Measurements from ENCODE around the gene SDF4.

The SDF4 gene

DNA sequence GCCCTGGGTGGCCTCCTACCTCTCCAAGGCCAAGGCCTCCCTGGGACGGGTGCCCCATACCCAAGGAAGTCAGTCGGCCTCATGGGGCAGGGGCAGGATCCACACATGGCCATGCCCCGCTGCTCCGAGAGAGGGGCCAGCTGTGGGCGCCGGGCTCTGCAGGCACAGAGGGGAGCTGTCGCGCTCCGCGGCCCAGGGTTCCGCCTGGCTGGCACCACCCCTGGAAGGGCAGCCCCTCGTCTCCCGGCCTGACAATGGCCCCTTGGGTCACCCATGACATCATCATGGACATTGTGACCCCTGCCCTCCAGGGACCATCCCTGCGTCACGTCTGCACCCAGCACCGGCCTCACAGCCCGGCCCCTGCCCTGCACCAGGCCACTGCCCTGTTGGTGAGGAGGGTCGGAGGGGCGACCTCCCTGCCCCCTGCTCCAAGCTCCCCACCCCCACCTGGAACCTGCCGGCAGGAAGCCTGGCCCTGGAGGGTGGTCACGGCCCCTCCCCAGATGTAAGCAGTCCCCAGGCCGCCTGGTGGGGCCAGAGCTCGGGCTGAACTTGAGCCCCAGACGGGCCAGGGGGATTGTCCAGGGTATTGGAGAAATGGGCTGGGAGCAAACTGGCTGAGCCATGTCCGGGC is 52.3 kb downstream of the SDF4 start:
- no peak for ATAC-seq (ENCODE audit: insufficient read depth, low read depth)
- no peaks in the 10 kb centered on the region; the same call in 1 of the 2 replicates for H4K20me1 ChIP-seq (ENCODE audit: insufficient read depth, low read length)
- H3K4me2 ChIP-seq (ENCODE audit: insufficient read depth, low read length) = no peak overlapping the region

DNA sequence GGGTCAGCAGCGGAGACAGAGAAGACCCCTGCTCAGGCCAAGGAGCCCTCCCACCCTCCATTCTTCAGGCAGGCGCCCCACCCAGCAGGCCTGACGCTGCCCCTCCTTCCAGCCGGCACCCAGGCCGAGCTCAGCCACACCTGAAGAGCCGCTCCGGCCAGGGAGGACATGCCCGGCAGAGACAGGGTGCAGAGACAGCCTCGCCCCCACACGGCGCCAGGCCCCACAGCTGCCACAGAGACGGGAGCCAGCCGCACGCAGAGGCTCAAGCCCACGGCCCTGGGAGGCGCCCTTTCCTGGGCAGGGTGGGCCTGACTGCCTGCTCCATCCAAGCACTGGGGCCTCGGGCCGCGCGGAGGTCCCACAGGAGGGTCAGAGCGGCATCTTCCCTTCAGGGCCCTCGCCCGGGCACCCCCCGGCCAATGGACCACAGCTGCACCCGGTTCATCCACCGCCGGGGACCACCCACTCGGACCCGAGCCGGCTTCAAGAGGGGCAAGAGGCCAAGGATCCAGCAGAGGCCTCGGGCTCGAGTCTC is 52.9 kb downstream of the SDF4 start:
- H3K36me3 ChIP-seq (ENCODE audit: insufficient read depth, low read length) = no peaks in the 10 kb centered on the region
- no peak overlapping the region for H3K4me3 ChIP-seq (ENCODE audit: low read depth in 1 of 2, low read length in 2 of 2)
- TF ChIP-seq EZH2 (IDR thresholded peaks at IDR 0.05; ENCODE audit: borderline replicate concordance, low read depth, low read length, severe bottlenecking) (no peak), CTCF (IDR thresholded peaks at IDR 0.05; ENCODE audit: borderline replicate concordance, extremely low read depth, low read length, poor library complexity, severe bottlenecking) (no peak)
- H3K27me3 ChIP-seq (ENCODE audit: insufficient read depth, low read length, poor library complexity) = no peaks in the 10 kb centered on the region
- no peaks in the 10 kb centered on the region for H3K9me3 ChIP-seq (ENCODE audit: insufficient read depth, low read length, severe bottlenecking)
- no peak for DNase-seq
- H2AFZ ChIP-seq (ENCODE audit: low read depth, low read length) = no peak overlapping the region
- no peaks in the 10 kb centered on the region; the same call in 1 of the 2 replicates for H4K20me1 ChIP-seq (ENCODE audit: insufficient read depth, low read length)
- H3K9ac ChIP-seq (ENCODE audit: low read depth, low read length) = no peak overlapping the region
- ATAC-seq (ENCODE audit: insufficient read depth, low read depth) = no peak
- H3K27ac ChIP-seq (ENCODE audit: low read length) = no peak overlapping the region
- H3K79me2 ChIP-seq (ENCODE audit: insufficient read depth, low read length) = no peaks in the 10 kb centered on the region
- H3K4me2 ChIP-seq (ENCODE audit: insufficient read depth, low read length) = no peak overlapping the region
- H3K4me1 ChIP-seq (ENCODE audit: insufficient read depth, low read length) = no peaks in the 10 kb centered on the region

More for the DNA sequence above, 52.3 kb downstream of the SDF4 start:
- Histone ChIP-seq H3K9me3 (ENCODE audit: insufficient read depth, low read length, severe bottlenecking) (no peaks in the 10 kb centered on the region), H3K4me1 (ENCODE audit: insufficient read depth, low read length) (no peaks in the 10 kb centered on the region), H3K79me2 (ENCODE audit: insufficient read depth, low read length) (no peaks in the 10 kb centered on the region), H3K36me3 (ENCODE audit: insufficient read depth, low read length) (no peaks in the 10 kb centered on the region), H3K27ac (ENCODE audit: low read length) (no peak overlapping the region), H3K27me3 (ENCODE audit: insufficient read depth, low read length, poor library complexity) (no peaks in the 10 kb centered on the region), H3K4me3 (ENCODE audit: low read depth in 1 of 2, low read length in 2 of 2) (no peak overlapping the region), H2AFZ (ENCODE audit: low read depth, low read length) (no peak overlapping the region), H3K9ac (ENCODE audit: low read depth, low read length) (no peak overlapping the region)
- DNase-seq = no peak
- TF ChIP-seq CTCF (IDR thresholded peaks at IDR 0.05; ENCODE audit: borderline replicate concordance, extremely low read depth, low read length, poor library complexity, severe bottlenecking) = no peak
- TF ChIP-seq EZH2 (IDR thresholded peaks at IDR 0.05; ENCODE audit: borderline replicate concordance, low read depth, low read length, severe bottlenecking) = no peak

- Histone ChIP-seq H3K9ac (ENCODE audit: low read depth, low read length) (no peak overlapping the region), H3K79me2 (ENCODE audit: insufficient read depth, low read length) (no peaks in the 10 kb centered on the region), H3K27me3 (ENCODE audit: insufficient read depth, low read length, poor library complexity) (peaks cover 2% of the 10 kb centered on the region), H3K36me3 (ENCODE audit: insufficient read depth, low read length) (no peaks in the 10 kb centered on the region), H4K20me1 (ENCODE audit: insufficient read depth, low read length) (no peaks in the 10 kb centered on the region; the same call in 1 of the 2 replicates), H3K27ac (ENCODE audit: low read length) (no peak overlapping the region), H3K4me2 (ENCODE audit: insufficient read depth, low read length) (no peak overlapping the region), H3K9me3 (ENCODE audit: insufficient read depth, low read length, severe bottlenecking) (no peaks in the 10 kb centered on the region), H3K4me3 (ENCODE audit: low read depth in 1 of 2, low read length in 2 of 2) (no peak overlapping the region), H3K4me1 (ENCODE audit: insufficient read depth, low read length) (no peaks in the 10 kb centered on the region), H2AFZ (ENCODE audit: low read depth, low read length) (no peak overlapping the region)
- ATAC-seq (ENCODE audit: insufficient read depth, low read depth) = no peak
- DNase-seq = no peak
- TF ChIP-seq EZH2 (IDR thresholded peaks at IDR 0.05; ENCODE audit: borderline replicate concordance, low read depth, low read length, severe bottlenecking) = no peak
- no peak for TF ChIP-seq CTCF (IDR thresholded peaks at IDR 0.05; ENCODE audit: borderline replicate concordance, extremely low read depth, low read length, poor library complexity, severe bottlenecking)
Measured at GRCh38 chr1:1177452-1178206, 54.2 kb downstream of the SDF4 start.

All from DND-41 (cell line).